ENCODE data around the gene LRRTM4.

DNA sequence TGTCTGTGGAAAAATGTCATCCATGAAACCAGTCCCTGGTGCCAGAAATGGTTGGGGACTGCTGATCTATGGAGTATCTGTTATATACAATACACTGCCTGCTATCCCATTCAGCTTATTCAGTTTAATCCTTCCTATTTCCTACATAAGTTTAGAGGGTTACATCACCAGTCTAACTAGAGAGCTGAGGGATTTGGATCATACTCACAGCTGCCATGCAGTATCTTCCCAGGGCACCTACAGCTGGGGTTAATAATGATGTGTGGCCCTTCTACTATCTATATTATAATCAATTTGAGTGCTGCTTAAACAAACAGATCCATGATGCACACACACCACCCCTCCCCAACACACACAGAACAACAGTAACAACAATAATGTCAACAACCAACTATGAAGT is 524.0 kb downstream of the LRRTM4 start:
- TF ChIP-seq CSDC2 (CRISPR knock-in tag; IDR thresholded peaks at IDR 0.05) (no peak), ZNF70 (CRISPR knock-in tag; IDR thresholded peaks at IDR 0.05) (no peak), ZC3H10 (CRISPR knock-in tag; IDR thresholded peaks at IDR 0.05) (no peak), ZFP30 (CRISPR knock-in tag; IDR thresholded peaks at IDR 0.05) (no peak), ARNTL (CRISPR knock-in tag; IDR thresholded peaks at IDR 0.05; ENCODE audit: borderline replicate concordance, low read depth) (no peak), ISL1 (CRISPR knock-in tag; IDR thresholded peaks at IDR 0.05) (no peak), OSR1 (CRISPR knock-in tag; IDR thresholded peaks at IDR 0.05) (no peak), ZNF565 (CRISPR knock-in tag; conservative IDR thresholded peaks at IDR 0.05; ENCODE audit: low read depth) (no peak)
- TF ChIP-seq, protein P1, sequence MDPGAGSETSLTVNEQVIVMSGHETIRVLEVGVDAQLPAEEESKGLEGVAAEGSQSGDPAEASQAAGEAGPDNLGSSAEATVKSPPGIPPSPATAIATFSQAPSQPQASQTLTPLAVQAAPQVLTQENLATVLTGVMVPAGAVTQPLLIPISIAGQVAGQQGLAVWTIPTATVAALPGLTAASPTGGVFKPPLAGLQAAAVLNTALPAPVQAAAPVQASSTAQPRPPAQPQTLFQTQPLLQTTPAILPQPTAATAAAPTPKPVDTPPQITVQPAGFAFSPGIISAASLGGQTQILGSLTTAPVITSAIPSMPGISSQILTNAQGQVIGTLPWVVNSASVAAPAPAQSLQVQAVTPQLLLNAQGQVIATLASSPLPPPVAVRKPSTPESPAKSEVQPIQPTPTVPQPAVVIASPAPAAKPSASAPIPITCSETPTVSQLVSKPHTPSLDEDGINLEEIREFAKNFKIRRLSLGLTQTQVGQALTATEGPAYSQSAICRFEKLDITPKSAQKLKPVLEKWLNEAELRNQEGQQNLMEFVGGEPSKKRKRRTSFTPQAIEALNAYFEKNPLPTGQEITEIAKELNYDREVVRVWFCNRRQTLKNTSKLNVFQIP (CRISPR knock-in tag; IDR thresholded peaks at IDR 0.05; ENCODE audit: borderline replicate concordance, low read depth): no peak
- TF ChIP-seq, protein P2, sequence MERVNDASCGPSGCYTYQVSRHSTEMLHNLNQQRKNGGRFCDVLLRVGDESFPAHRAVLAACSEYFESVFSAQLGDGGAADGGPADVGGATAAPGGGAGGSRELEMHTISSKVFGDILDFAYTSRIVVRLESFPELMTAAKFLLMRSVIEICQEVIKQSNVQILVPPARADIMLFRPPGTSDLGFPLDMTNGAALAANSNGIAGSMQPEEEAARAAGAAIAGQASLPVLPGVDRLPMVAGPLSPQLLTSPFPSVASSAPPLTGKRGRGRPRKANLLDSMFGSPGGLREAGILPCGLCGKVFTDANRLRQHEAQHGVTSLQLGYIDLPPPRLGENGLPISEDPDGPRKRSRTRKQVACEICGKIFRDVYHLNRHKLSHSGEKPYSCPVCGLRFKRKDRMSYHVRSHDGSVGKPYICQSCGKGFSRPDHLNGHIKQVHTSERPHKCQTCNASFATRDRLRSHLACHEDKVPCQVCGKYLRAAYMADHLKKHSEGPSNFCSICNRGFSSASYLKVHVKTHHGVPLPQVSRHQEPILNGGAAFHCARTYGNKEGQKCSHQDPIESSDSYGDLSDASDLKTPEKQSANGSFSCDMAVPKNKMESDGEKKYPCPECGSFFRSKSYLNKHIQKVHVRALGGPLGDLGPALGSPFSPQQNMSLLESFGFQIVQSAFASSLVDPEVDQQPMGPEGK (CRISPR knock-in tag; IDR thresholded peaks at IDR 0.05; ENCODE audit: borderline replicate concordance): no peak
- TF ChIP-seq, protein P3, sequence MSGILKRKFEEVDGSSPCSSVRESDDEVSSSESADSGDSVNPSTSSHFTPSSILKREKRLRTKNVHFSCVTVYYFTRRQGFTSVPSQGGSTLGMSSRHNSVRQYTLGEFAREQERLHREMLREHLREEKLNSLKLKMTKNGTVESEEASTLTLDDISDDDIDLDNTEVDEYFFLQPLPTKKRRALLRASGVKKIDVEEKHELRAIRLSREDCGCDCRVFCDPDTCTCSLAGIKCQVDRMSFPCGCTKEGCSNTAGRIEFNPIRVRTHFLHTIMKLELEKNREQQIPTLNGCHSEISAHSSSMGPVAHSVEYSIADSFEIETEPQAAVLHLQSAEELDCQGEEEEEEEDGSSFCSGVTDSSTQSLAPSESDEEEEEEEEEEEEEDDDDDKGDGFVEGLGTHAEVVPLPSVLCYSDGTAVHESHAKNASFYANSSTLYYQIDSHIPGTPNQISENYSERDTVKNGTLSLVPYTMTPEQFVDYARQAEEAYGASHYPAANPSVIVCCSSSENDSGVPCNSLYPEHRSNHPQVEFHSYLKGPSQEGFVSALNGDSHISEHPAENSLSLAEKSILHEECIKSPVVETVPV (CRISPR knock-in tag; IDR thresholded peaks at IDR 0.05): no peak
